ENCODE data around the gene FAM25A.

Gene FAM25A

DNA sequence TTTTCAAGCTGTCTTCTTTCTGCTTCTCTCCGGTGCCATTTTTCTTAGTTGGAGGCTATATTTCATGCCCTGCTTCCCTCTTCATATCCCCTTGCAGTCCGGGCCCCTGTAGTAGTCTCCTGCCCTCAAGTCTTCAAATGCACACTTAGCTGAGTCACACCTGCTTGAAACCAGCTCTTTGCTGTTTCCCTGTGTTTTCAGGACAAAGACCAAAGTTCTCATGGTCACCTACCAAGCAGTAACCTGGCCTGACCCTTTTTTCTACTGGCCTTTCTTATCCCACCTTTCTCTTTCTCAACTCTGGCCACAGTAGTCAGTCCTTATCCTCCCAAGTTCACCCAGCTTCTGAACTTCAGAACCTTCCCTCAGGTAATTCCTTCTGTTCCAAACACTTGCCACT is 46.1 kb downstream of the FAM25A start:
- DNase-seq (ENCODE audit: extremely low read depth, low read depth), result no peak
- TF ChIP-seq, protein P1, sequence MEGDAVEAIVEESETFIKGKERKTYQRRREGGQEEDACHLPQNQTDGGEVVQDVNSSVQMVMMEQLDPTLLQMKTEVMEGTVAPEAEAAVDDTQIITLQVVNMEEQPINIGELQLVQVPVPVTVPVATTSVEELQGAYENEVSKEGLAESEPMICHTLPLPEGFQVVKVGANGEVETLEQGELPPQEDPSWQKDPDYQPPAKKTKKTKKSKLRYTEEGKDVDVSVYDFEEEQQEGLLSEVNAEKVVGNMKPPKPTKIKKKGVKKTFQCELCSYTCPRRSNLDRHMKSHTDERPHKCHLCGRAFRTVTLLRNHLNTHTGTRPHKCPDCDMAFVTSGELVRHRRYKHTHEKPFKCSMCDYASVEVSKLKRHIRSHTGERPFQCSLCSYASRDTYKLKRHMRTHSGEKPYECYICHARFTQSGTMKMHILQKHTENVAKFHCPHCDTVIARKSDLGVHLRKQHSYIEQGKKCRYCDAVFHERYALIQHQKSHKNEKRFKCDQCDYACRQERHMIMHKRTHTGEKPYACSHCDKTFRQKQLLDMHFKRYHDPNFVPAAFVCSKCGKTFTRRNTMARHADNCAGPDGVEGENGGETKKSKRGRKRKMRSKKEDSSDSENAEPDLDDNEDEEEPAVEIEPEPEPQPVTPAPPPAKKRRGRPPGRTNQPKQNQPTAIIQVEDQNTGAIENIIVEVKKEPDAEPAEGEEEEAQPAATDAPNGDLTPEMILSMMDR (IDR thresholded peaks at IDR 0.05; ENCODE audit: low read depth, low read length, missing control alignments), result no peak
- no peak overlapping the region for H3K4me3 ChIP-seq (replicated peaks; ENCODE audit: low read depth, low read length)

DNA sequence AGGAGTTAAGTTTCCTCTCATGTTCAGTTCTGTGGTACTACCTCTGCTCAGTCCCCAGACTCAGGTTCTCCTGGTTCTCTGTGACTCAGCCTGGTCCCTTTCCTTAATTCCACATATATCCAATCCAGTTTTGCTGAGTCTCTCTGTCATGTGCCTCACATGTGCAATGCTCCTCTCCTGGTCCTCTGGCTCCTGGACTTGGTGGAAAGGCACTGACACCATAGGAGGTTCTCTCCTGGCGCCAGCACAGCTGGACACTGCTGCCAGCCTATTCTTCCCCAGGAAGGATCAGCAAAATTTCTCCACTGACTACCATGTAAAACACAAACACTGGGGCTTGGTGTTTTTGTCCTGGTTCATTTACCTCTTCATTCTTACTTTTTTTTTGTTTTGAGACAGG is 46.8 kb downstream of the FAM25A start:
- DNase-seq (ENCODE audit: extremely low read depth, low read depth), result no peak
- TF ChIP-seq, protein P1 (IDR thresholded peaks at IDR 0.05; ENCODE audit: low read depth, low read length, missing control alignments), result no peak
- H3K4me3 ChIP-seq (replicated peaks; ENCODE audit: low read depth, low read length), result no peak overlapping the region

DNA sequence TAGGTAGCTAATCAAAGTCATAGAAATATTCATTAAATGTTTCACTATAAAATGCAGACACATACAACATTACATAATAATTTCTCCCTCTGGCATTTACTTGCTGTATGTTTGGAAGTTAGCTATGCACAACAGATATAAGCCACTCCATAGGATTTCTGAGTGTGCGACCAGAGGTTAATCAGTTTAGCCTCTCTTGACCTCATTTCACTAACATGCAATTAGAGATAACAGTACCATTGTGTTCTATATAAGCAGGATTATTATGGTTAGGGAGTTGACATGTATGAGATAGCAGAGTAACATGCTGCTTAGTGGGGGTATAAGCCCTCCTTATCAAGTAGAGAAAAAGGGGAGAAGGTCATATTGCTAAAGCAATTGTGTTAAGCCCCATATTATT is 48.2 kb downstream of the FAM25A start:
- DNase-seq (ENCODE audit: extremely low read depth, low read depth), result no peak
- no peak overlapping the region for H3K4me3 ChIP-seq (replicated peaks; ENCODE audit: low read depth, low read length)
- TF ChIP-seq, protein P1 (IDR thresholded peaks at IDR 0.05; ENCODE audit: low read depth, low read length, missing control alignments), result no peak

DNA sequence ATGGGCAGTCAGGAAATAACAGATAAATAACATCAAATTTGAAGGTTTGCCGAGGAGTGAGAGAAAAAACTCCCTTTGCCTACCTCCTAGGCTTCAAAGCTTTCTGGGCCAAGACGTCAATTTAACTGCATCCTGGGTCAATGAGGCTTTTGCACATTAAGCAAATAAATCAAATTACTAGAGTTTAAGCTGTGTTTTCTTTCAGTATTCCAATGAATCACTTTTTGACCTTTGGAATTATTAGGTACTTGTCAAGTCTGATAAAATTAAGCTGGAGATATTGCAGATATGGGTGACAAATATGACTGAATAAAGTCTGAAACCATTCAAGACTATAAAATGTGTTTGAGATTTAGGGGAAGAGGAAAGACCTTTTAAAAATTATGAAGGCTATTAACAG is 52.4 kb downstream of the FAM25A start:
- DNase-seq (ENCODE audit: extremely low read depth, low read depth), result no peak
- H3K4me3 ChIP-seq (replicated peaks; ENCODE audit: low read depth, low read length), result no peak overlapping the region
- TF ChIP-seq, protein P1 (IDR thresholded peaks at IDR 0.05; ENCODE audit: low read depth, low read length, missing control alignments), result no peak
